Skin epidermis (tissue), 12 donors: ENCODE measurements around the gene PTPRM.
A peak's percentile ranks its signal among the peaks of the same experiment; 100 is the strongest.

Experiments used
- H3K27ac ChIP-seq, 21 experiments: fragments of 200-600 bp; sonication (generic) in 11 of 21; one replicate each; pipeline ENCODE4 v1.5.0; 2020; ENCODE audit warnings: mild to moderate bottlenecking in 3 of 21, inconsistent platforms in 2 of 21, moderate library complexity in 2 of 21
- H3K4me3 ChIP-seq, 7 experiments: fragments of 200-600 bp; sonication (generic) in 2 of 7; one replicate each; pipeline ENCODE4 v1.5.0; 2020; ENCODE audit warnings: inconsistent platforms in 2 of 7, mild to moderate bottlenecking in 2 of 7, moderate library complexity in 1 of 7

PTPRM gene

GRCh38 chr18:8106603-8107002 is 539.5 kb downstream of the PTPRM start:
- Histone ChIP-seq H3K4me3 (no peak overlapping the region), H3K27ac (no peak overlapping the region)

- no peak overlapping the region for H3K27ac ChIP-seq
- no peak overlapping the region for H3K4me3 ChIP-seq
Measured at GRCh38 chr18:8107426-8107825, 540.3 kb downstream of the PTPRM start.

GRCh38 chr18:8114480-8114879 is 547.4 kb downstream of the PTPRM start:
- Histone ChIP-seq H3K27ac (no peak overlapping the region), H3K4me3 (no peak overlapping the region)

GRCh38 chr18:8116341-8117005 is 549.4 kb downstream of the PTPRM start:
- no peak overlapping the region for H3K4me3 ChIP-seq
- H3K27ac ChIP-seq, result peak overlapping the region in 1 of 21 experiments; percentile 3

- H3K4me3 ChIP-seq, result no peak overlapping the region
- no peak overlapping the region for H3K27ac ChIP-seq
Measured at GRCh38 chr18:8117006-8117371, 549.9 kb downstream of the PTPRM start.

- Histone ChIP-seq H3K4me3 (no peak overlapping the region), H3K27ac (no peak overlapping the region)
Measured at GRCh38 chr18:8121101-8121500, 554.0 kb downstream of the PTPRM start.

GRCh38 chr18:8121942-8122480 is 554.9 kb downstream of the PTPRM start:
- Histone ChIP-seq H3K4me3 (no peak overlapping the region), H3K27ac (no peak overlapping the region)

- H3K4me3 ChIP-seq, result no peak overlapping the region
- H3K27ac ChIP-seq, result no peak overlapping the region
Measured at GRCh38 chr18:8124232-8125146, 557.4 kb downstream of the PTPRM start.

GRCh38 chr18:8130096-8130495 is 563.0 kb downstream of the PTPRM start:
- no peak overlapping the region for H3K27ac ChIP-seq
- H3K4me3 ChIP-seq, result no peak overlapping the region

- Histone ChIP-seq H3K4me3 (no peak overlapping the region), H3K27ac (no peak overlapping the region)
Measured at GRCh38 chr18:8133032-8133431, 565.9 kb downstream of the PTPRM start.

GRCh38 chr18:8133888-8134287 is 566.8 kb downstream of the PTPRM start:
- Histone ChIP-seq H3K4me3 (no peak overlapping the region), H3K27ac (no peak overlapping the region)

- H3K4me3 ChIP-seq, result no peak overlapping the region
- H3K27ac ChIP-seq, result peak overlapping the region in 1 of 21 experiments; percentile 9
Measured at GRCh38 chr18:8139127-8139527, 572.0 kb downstream of the PTPRM start.

- H3K4me3 ChIP-seq, result no peak overlapping the region
- peak overlapping the region in 1 of 21 experiments; percentile 9 for H3K27ac ChIP-seq
Measured at GRCh38 chr18:8139891-8140406, 572.8 kb downstream of the PTPRM start.

GRCh38 chr18:8140841-8141501 is 573.9 kb downstream of the PTPRM start:
- no peak overlapping the region for H3K4me3 ChIP-seq
- H3K27ac ChIP-seq, result peak overlapping the region in 1 of 21 experiments; percentile 30

GRCh38 chr18:8142131-8142711 is 575.1 kb downstream of the PTPRM start:
- Histone ChIP-seq H3K4me3 (no peak overlapping the region), H3K27ac (no peak overlapping the region)

GRCh38 chr18:8142932-8143331 is 575.8 kb downstream of the PTPRM start:
- H3K4me3 ChIP-seq, result no peak overlapping the region
- no peak overlapping the region for H3K27ac ChIP-seq

GRCh38 chr18:8151181-8151580 is 584.1 kb downstream of the PTPRM start:
- H3K27ac ChIP-seq, result no peak overlapping the region
- no peak overlapping the region for H3K4me3 ChIP-seq

GRCh38 chr18:8153887-8154583 is 586.9 kb downstream of the PTPRM start:
- Histone ChIP-seq H3K27ac (no peak overlapping the region), H3K4me3 (no peak overlapping the region)

- H3K27ac ChIP-seq, result no peak overlapping the region
- H3K4me3 ChIP-seq, result no peak overlapping the region
Measured at GRCh38 chr18:8162802-8163201, 595.7 kb downstream of the PTPRM start.
